ENCODE data around the gene FAM3C. TPM values are rescaled to one million over a fixed set of nuclear protein-coding genes. Genes with fewer than 3 reads are reported as not detected.
"Not testable (repeated sequence)": the region's sequence is repeated elsewhere in the genome, so short reads cannot be mapped to it uniquely, and the experiment has no call there.

The FAM3C gene
- total RNA-seq, 1 experiment from 2014 or later: 30.3 TPM

GRCh38 chr7:121428855-121429489 lies 32.9 kb upstream of the FAM3C start:
- Histone ChIP-seq H3K4me3 (ENCODE audit: insufficient read depth, low read depth, low read length) (no peak overlapping the region), H3K27me3 (ENCODE audit: control insufficient read depth, insufficient read depth, low read length) (no peaks in the 10 kb centered on the region), H3K36me3 (replicated peaks; ENCODE audit: control insufficient read depth, insufficient read depth, low read length) (no peaks in the 10 kb centered on the region)
- no peak for DNase-seq

- DNase-seq; H3K36me3 ChIP-seq (replicated peaks; ENCODE audit: control insufficient read depth, insufficient read depth, low read length); H3K27me3 ChIP-seq (ENCODE audit: control insufficient read depth, insufficient read depth, low read length); H3K4me3 ChIP-seq (ENCODE audit: insufficient read depth, low read depth, low read length): not testable (repeated sequence)
Measured at GRCh38 chr7:121421743-121422142, 25.6 kb upstream of the FAM3C start.

- H3K36me3 ChIP-seq (replicated peaks; ENCODE audit: control insufficient read depth, insufficient read depth, low read length): no peaks in the 10 kb centered on the region
- no peak overlapping the region for H3K4me3 ChIP-seq (ENCODE audit: insufficient read depth, low read depth, low read length)
- no peaks in the 10 kb centered on the region for H3K27me3 ChIP-seq (ENCODE audit: control insufficient read depth, insufficient read depth, low read length)
- DNase-seq: no peak
Measured at GRCh38 chr7:121420976-121421375, 24.9 kb upstream of the FAM3C start.

GRCh38 chr7:121419201-121420148 lies 23.4 kb upstream of the FAM3C start:
- H3K4me3 ChIP-seq (ENCODE audit: insufficient read depth, low read depth, low read length): no peak overlapping the region
- H3K36me3 ChIP-seq (replicated peaks; ENCODE audit: control insufficient read depth, insufficient read depth, low read length): no peaks in the 10 kb centered on the region
- H3K27me3 ChIP-seq (ENCODE audit: control insufficient read depth, insufficient read depth, low read length): no peaks in the 10 kb centered on the region
- DNase-seq: no peak

- no peak overlapping the region for H3K4me3 ChIP-seq (ENCODE audit: insufficient read depth, low read depth, low read length)
- no peaks in the 10 kb centered on the region for H3K27me3 ChIP-seq (ENCODE audit: control insufficient read depth, insufficient read depth, low read length)
- no peaks in the 10 kb centered on the region for H3K36me3 ChIP-seq (replicated peaks; ENCODE audit: control insufficient read depth, insufficient read depth, low read length)
Measured at GRCh38 chr7:121416533-121416932, 20.4 kb upstream of the FAM3C start.

GRCh38 chr7:121414436-121414835 lies 18.3 kb upstream of the FAM3C start:
- no peak for DNase-seq
- H3K36me3 ChIP-seq (replicated peaks; ENCODE audit: control insufficient read depth, insufficient read depth, low read length): no peaks in the 10 kb centered on the region
- H3K4me3 ChIP-seq (ENCODE audit: insufficient read depth, low read depth, low read length): no peak overlapping the region
- no peaks in the 10 kb centered on the region for H3K27me3 ChIP-seq (ENCODE audit: control insufficient read depth, insufficient read depth, low read length)

More at GRCh38 chr7:121416533-121416932, 20.4 kb upstream of the FAM3C start:
- no peak for DNase-seq

GRCh38 chr7:121411597-121411979 lies 15.5 kb upstream of the FAM3C start:
- Histone ChIP-seq H3K27me3 (ENCODE audit: control insufficient read depth, insufficient read depth, low read length) (no peaks in the 10 kb centered on the region), H3K4me3 (ENCODE audit: insufficient read depth, low read depth, low read length) (no peak overlapping the region), H3K36me3 (replicated peaks; ENCODE audit: control insufficient read depth, insufficient read depth, low read length) (no peaks in the 10 kb centered on the region)
- no peak for DNase-seq

GRCh38 chr7:121410829-121411596 lies 14.9 kb upstream of the FAM3C start:
- no peaks in the 10 kb centered on the region for H3K27me3 ChIP-seq (ENCODE audit: control insufficient read depth, insufficient read depth, low read length)
- DNase-seq: no peak
- no peaks in the 10 kb centered on the region for H3K36me3 ChIP-seq (replicated peaks; ENCODE audit: control insufficient read depth, insufficient read depth, low read length)
- no peak overlapping the region for H3K4me3 ChIP-seq (ENCODE audit: insufficient read depth, low read depth, low read length)

- Histone ChIP-seq H3K36me3 (replicated peaks; ENCODE audit: control insufficient read depth, insufficient read depth, low read length) (no peaks in the 10 kb centered on the region), H3K27me3 (ENCODE audit: control insufficient read depth, insufficient read depth, low read length) (no peaks in the 10 kb centered on the region), H3K4me3 (ENCODE audit: insufficient read depth, low read depth, low read length) (no peak overlapping the region)
- DNase-seq: no peak
Measured at GRCh38 chr7:121406944-121407343, 10.8 kb upstream of the FAM3C start.

- Histone ChIP-seq H3K4me3 (ENCODE audit: insufficient read depth, low read depth, low read length) (no peak overlapping the region), H3K27me3 (ENCODE audit: control insufficient read depth, insufficient read depth, low read length) (no peaks in the 10 kb centered on the region), H3K36me3 (replicated peaks; ENCODE audit: control insufficient read depth, insufficient read depth, low read length) (no peaks in the 10 kb centered on the region)
- no peak for DNase-seq
Measured at GRCh38 chr7:121406461-121406860, 10.4 kb upstream of the FAM3C start.

- DNase-seq: no peak
- no peaks in the 10 kb centered on the region for H3K27me3 ChIP-seq (ENCODE audit: control insufficient read depth, insufficient read depth, low read length)
- H3K4me3 ChIP-seq (ENCODE audit: insufficient read depth, low read depth, low read length): no peak overlapping the region
- no peaks in the 10 kb centered on the region for H3K36me3 ChIP-seq (replicated peaks; ENCODE audit: control insufficient read depth, insufficient read depth, low read length)
Measured at GRCh38 chr7:121404348-121404747, 8.2 kb upstream of the FAM3C start.

- H3K36me3 ChIP-seq (replicated peaks; ENCODE audit: control insufficient read depth, insufficient read depth, low read length): no peaks in the 10 kb centered on the region
- no peaks in the 10 kb centered on the region for H3K27me3 ChIP-seq (ENCODE audit: control insufficient read depth, insufficient read depth, low read length)
- no peak overlapping the region for H3K4me3 ChIP-seq (ENCODE audit: insufficient read depth, low read depth, low read length)
- DNase-seq: no peak
Measured at GRCh38 chr7:121402701-121403100, 6.6 kb upstream of the FAM3C start.

GRCh38 chr7:121401896-121402295 lies 5.8 kb upstream of the FAM3C start:
- DNase-seq: no peak
- H3K27me3 ChIP-seq (ENCODE audit: control insufficient read depth, insufficient read depth, low read length): no peaks in the 10 kb centered on the region
- H3K36me3 ChIP-seq (replicated peaks; ENCODE audit: control insufficient read depth, insufficient read depth, low read length): no peaks in the 10 kb centered on the region
- no peak overlapping the region for H3K4me3 ChIP-seq (ENCODE audit: insufficient read depth, low read depth, low read length)

GRCh38 chr7:121398246-121398645 lies 2.1 kb upstream of the FAM3C start:
- no peak for DNase-seq
- no peaks in the 10 kb centered on the region; the same call in 1 of the 2 replicates for H3K36me3 ChIP-seq (replicated peaks; ENCODE audit: control insufficient read depth, insufficient read depth, low read length)
- H3K4me3 ChIP-seq (ENCODE audit: insufficient read depth, low read depth, low read length): no peak overlapping the region
- no peaks in the 10 kb centered on the region for H3K27me3 ChIP-seq (ENCODE audit: control insufficient read depth, insufficient read depth, low read length)

All from H7 (cell line).